ENCODE data around the gene CELA2A.
"Not testable (repeated sequence)": the region's sequence is repeated elsewhere in the genome, so short reads cannot be mapped to it uniquely, and the experiment has no call there.

CELA2A gene

GRCh38 chr1:15425521-15425920, 31.0 kb upstream of the CELA2A start:
- DNase-seq (ENCODE audit: low spot score): no peak

DNA sequence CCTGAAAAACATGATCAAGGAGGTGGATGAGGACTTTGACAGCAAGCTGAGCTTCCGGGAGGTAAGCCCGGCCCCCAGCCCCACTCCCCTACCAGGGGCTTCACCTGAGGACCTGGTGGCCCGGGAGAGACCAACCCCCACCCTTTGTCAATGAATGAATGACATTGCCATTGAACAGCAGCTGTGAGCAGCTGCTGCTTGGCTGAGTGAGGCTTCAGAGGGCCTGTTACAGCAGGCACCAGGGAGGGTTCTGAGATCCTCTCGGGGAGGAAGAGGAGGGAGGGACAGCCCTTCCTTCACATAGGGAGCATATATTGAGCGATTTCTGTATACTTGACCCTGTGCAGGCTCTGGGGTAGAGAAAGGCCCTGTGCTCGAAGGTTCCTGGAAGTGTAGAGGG, 30.6 kb upstream of the CELA2A start:
- DNase-seq (ENCODE audit: low spot score): no peak

DNA sequence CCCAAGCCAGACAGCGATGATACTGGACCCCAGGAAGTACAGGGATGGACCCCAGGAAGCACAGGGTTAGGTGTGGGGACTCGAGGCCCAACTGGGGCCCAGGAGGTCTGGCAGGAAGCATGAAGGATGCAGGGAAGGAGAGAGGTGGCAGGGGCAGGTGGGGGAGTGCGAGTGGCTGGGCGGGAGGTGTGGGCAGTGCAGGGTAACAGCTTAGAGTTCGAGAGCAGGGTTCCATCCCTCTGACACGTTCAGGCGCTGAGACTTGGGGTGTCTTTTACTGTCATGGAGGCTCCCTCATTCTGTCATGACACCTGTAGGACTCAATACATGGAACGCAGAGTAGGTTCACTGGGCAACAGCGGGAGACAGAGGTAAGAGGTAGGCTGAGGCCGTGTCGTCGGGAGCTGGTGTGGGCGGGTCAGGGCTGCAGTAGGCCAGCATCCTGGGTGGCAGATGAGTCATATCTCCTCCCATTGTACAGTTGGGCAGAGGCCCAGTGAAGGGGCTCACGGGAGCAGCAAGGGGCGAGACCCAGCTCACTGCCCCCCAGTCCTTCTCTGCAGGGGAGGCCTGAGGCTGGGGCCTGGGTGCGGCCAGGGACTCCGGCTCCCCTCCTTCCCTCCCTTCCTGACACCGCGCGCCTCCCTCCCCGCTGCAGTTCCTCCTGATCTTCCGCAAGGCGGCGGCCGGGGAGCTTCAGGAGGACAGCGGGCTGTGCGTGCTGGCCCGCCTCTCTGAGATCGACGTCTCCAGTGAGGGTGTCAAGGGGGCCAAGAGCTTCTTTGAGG, 29.8 kb upstream of the CELA2A start:
- peak; percentile 51 for DNase-seq (ENCODE audit: low spot score)

DNA sequence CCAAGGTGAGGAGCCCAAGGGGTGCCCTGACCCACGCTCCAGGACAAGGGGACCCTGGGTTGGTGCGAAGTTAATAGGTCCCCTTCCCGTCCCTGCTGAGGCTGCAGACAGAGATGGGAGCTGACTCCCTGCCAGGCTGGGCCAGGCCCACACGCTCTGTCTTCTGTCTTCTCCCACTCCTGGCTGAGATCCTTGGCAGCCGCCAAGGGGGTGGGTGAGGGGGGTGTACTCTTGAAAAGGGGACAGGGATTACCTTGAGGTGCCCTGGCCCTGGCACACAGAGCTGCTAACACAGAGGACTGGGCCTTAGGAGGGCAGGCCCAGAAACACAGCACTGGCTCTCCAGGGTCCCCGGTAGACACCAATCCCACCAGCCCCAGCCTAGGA, 29.3 kb upstream of the CELA2A start:
- no peak for DNase-seq (ENCODE audit: low spot score)

DNA sequence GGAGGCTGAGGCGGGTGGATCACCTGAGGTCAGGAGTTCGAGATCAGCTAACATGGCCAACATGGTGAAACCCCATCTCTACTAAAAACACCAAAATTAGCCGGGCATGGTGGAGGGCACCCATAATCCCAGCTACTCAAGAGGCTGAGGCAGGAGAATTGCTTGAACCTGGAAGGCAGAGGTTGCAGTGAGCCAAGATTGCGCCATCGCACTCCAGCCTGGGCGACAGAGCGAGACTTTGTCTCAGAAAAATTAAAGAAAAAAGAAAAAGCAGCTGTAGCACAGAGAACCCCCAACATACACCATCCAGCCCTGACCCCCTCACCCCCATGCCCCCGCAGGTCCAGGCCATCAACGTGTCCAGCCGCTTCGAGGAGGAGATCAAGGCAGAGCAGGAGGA, 28.3 kb upstream of the CELA2A start:
- DNase-seq (ENCODE audit: low spot score): not testable (repeated sequence)

- DNase-seq (ENCODE audit: low spot score): no peak
These were observed 27.6 kb upstream of the CELA2A start for GRCh38 chr1:15428815-15429435.

DNA sequence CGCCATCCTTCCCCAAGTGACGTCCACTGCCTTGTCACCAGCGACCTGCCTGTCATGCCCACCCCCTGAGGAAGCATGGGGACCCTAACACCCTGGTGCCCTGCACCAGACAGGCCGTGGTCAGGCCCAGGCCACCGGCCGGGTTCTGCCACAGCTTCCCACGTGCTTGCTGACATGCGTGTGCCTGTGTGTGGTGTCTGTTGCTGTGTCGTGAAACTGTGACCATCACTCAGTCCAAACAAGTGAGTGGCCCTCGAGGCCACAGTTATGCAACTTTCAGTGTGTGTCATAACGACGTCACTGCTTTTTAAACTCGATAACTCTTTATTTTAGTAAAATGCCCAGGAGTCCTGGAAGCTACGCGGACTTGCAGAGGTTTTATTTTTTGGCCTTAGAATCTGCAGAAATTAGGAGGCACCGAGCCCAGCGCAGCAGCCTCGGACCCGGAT, 26.8 kb upstream of the CELA2A start:
- no peak for DNase-seq (ENCODE audit: low spot score)

- no peak for DNase-seq (ENCODE audit: low spot score)
These were observed 25.6 kb upstream of the CELA2A start for GRCh38 chr1:15430787-15431570.

- no peak for DNase-seq (ENCODE audit: low spot score)
These were observed 25.0 kb upstream of the CELA2A start for GRCh38 chr1:15431571-15431948.

DNA sequence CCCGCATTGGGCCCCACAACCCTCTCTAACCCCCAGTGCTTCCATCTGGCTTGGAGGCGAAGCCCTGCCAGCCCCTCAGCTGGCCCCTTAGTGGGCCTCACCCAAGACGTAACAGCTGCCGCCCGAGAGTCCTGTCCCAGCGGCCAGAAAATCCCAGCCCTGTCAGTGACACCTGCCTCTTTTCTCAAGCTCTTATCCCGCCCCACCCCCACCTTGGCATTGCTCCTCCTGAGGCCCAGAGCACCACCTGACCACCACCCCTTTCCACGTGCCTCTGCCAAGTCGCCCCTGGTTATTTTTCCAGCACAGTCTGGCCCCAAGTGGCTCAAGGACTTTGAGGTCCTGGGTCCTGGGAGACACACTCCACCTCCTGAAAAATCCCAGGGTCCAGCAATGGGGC, 24.2 kb upstream of the CELA2A start:
- no peak for DNase-seq (ENCODE audit: low spot score)

GRCh38 chr1:15433471-15433870, 23.1 kb upstream of the CELA2A start:
- DNase-seq (ENCODE audit: low spot score): no peak

DNA sequence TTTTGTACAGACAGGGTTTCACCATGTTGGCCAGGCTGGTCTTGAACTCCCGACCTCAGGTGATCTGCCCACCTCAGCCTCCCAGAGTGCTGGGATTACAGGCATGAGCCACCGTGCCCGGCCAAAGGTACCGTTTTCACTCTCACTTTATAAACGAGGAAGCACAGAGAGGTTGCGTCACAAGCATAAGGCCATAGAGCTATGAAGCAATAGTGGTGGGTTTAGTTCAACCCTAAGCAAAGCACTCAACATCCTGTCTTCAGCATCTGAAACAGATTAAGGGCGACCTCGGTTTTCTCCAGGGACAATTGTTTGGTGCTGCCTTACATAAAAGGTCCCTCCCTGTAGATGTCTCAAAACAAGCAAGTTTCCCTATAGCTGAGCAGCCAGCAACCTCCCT, 21.8 kb upstream of the CELA2A start:
- DNase-seq (ENCODE audit: low spot score): not testable (repeated sequence)

DNA sequence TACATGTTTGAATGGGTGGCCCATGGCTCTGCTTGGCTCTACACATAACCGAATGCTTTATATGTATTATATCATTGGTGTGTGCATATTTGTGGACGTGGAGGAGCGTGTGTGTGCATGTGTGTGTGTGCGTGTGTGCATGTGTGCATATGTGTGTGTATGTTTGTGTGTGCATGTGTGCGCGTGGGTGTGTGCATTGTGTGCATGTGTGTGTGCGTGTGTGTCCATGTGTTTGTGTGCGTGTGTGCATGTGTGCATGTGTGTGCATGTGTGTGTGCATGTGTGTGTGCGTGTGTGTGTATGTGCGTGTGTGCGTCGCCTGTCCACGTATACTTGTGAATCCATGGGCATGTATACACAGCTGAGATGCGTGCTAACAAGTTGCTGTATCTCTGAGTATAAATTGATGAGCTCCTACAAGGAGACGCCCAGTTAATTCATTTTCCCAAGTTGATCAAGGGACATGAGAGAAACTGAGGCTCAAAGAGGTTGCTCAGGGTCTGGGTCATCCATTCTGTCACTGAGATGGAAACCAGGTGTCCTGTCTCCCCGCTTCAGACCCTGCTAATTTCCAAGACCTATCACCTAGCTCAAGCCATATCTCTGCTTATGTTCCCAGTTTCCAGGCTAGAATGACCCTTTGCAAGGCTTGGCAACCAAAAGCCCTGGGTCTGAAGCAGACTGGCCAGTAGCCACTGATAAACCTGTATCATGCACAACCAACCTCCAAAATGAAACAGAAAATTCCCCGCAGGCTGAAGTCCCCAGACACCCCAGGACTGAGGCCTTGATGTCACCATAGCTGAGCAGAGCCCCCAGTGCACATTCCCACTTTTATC, 21.1 kb upstream of the CELA2A start:
- DNase-seq (ENCODE audit: low spot score): no peak

DNA sequence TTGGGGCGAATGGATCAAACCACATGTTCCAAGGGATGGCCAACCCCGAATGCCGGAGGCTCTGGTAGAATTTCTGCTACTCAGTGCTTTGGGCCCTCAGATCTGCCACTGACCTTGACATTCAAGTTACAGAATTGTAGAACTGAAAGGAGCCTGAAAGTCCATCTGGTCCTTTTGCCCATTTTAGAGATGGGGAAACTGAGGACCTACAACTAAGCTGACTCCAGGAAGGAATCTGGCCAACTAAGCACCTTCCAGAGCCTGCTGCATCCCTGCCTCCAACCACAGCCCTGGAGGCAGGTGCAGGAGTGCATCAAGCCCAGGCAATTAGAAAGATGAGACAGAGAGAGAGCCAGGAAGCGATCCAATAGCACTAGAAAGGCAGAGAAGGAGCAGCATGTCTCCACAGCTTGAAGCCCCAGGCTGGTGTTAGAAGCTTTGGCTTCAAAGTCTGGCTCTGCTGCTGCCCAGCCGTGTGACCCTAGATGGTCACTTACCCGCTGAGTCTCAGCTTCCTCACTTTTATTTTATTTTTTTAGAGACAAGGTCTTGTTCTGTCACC, 19.6 kb upstream of the CELA2A start:
- no peak for DNase-seq (ENCODE audit: low spot score)

DNA sequence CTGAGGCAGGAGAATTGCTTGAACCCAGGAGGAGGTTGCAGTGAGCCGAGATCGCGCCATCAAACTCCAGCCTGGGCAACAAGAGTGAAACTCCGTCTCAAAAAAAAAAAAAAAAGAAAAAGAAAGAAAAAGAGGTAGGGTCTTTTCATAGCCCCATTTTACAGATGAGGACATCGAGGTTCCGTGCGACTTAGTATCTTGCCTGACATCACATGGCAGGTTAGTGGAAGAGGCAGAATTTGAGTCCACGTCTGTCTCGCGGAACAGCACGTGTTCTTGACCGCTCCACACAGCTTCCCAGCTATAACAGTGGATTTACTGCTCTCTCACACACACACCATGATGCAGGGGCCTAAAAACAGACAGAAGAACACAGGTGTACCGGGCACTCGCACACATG, 17.2 kb upstream of the CELA2A start:
- no peak for DNase-seq (ENCODE audit: low spot score)

GRCh38 chr1:15440357-15440756, 16.2 kb upstream of the CELA2A start:
- no peak for DNase-seq (ENCODE audit: low spot score)

DNA sequence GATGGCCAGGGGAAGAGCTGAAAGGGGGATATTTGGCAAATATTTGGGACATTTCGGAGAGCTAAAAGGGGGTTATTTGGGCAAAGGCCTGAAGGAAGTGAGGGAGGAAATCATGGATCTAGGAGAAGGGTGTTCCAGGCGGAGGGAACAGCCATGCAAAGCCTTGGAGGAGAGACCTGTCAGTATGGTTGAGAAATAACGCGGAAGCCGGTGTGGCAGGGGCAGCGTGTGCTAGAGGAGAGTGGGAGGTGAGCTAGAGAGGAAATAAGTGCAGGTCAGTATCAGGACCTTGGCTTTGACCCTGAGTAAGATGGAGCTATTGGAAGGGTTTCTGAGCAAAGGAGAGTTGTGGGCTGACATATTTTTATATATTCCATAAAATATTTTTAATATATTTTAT, 15.3 kb upstream of the CELA2A start:
- no peak for DNase-seq (ENCODE audit: low spot score)

- DNase-seq (ENCODE audit: low spot score): no peak
These were observed 14.4 kb upstream of the CELA2A start for GRCh38 chr1:15442119-15442518.

GRCh38 chr1:15442759-15443158, 13.8 kb upstream of the CELA2A start:
- no peak for DNase-seq (ENCODE audit: low spot score)

DNA sequence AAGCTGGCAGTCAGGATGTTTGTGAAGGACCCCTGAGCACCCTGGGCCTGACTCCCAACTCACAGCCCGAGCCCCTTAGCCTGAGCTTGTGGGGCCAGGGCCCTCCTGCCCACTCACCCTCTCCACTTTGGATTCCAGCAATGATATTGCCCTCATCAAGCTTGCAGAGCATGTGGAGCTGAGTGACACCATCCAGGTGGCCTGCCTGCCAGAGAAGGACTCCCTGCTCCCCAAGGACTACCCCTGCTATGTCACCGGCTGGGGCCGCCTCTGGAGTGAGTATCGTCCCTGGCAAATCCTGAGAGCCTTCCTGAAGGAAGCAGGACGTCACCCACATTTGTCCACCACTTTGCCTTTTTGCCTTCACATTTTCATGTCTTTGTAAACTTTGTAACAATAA, 13.3 kb upstream of the CELA2A start:
- no peak for DNase-seq (ENCODE audit: low spot score)

GRCh38 chr1:15444468-15445389, 11.8 kb upstream of the CELA2A start:
- DNase-seq (ENCODE audit: low spot score): no peak

Data from SW480 (cell line).